Measurements from ENCODE around the gene MRPL9.

- TF ChIP-seq CTCF (IDR thresholded peaks at IDR 0.05; ENCODE audit: low read depth, low read length) (no peak), EZH2phosphoT487 (IDR thresholded peaks at IDR 0.05; ENCODE audit: low read depth) (no peak)
Measured at GRCh38 chr1:151807131-151807530, 43.8 kb upstream of the MRPL9 start.
